ENCODE measurements around the gene SPSB3.

The SPSB3 gene

DNA sequence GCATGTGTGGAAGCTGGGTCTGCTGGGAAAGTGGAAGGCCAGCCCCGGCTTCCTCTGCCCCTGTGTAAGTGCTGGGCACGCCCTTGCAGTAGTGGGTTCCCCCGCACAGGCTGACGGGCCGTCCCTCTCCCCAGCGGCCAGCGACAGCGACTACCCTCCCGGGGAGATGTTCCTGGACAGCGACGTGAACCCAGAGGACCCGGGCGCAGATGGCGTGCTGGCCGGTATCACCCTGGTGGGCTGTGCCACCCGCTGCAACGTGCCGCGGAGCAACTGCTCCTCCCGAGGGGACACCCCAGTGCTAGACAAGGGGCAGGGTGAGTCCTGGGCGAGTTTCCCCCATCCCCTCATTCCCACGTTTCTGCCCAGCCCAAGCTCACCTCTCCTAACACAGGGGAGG is 16.5 kb downstream of the SPSB3 start:
- in situ Hi-C loops (cut with HindIII; ENCODE audit: low sequenced_read_pairs), result loop anchor here (10.0 kb wide), 1 partner anchor 61 kb away; the partner anchor contains the start of gene MAPK8IP3

DNA sequence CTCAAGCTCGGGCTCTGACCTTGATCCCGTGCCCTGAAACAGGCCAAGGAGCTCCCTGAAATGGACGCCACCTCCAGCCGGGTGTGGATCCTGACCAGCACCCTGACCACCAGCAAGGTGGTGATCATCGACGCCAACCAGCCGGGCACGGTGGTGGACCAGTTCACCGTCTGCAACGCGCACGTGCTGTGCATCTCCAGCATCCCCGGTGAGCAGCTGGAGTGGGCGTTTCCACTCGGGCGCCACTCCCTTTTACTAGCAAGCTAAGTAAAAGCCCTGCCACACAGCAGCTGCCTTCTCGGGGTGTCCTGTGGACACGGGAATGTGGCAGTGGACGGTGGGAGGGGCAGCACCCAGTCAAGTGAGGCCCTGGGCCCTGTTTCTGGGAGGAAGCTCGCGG is 17.4 kb downstream of the SPSB3 start:
- in situ Hi-C loops (cut with HindIII; ENCODE audit: low sequenced_read_pairs), result loop anchor here (10.0 kb wide), 1 partner anchor 60 kb away; the partner anchor contains the start of gene MAPK8IP3

- in situ Hi-C loops (cut with HindIII; ENCODE audit: low sequenced_read_pairs), result loop anchor here (10.0 kb wide), 1 partner anchor 59 kb away; the partner anchor contains the start of gene MAPK8IP3
These were observed 18.6 kb downstream of the SPSB3 start for GRCh38 chr16:1763521-1764511.

- in situ Hi-C loops (cut with HindIII; ENCODE audit: low sequenced_read_pairs), result loop anchor here (10.0 kb wide), 1 partner anchor 58 kb away; the partner anchor contains the start of gene MAPK8IP3
These were observed 19.4 kb downstream of the SPSB3 start for GRCh38 chr16:1762879-1763520.

DNA sequence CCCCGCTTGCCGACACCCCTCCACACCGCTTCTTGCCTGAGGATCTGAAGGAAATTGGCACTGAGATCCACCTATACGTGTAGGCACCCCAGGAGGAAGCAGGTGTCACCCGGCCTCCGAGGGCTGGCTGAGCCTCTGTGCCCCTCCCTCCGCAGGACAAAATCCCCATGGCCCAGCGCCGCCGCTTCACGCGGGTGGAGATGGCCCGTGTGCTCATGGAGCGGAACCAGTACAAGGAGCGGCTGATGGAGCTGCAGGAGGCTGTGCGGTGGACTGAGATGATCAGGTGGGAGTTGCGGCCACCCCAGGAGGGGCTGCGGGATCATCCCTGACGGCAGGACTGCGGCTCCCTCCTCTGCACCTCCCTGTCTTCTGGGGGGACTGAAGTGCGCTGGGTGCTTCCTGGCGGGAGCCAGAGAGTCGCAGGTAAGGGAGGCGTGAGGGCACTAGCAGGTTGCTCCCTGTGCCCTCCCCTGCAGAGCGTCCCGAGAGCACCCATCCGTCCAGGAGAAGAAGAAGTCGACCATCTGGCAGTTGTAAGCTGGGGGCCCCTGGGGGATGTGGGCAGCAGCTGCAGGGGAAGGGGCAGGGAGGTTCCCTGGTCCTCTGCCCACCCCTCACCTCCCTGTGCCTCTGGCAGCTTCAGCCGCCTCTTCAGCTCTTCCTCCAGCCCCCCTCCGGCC is 20.0 kb downstream of the SPSB3 start:
- in situ Hi-C loops (cut with HindIII; ENCODE audit: low sequenced_read_pairs), result loop anchor here (10.0 kb wide), 1 partner anchor 58 kb away; the partner anchor contains the start of gene MAPK8IP3

GRCh38 chr16:1761751-1762150 is 20.6 kb downstream of the SPSB3 start:
- in situ Hi-C loops (cut with HindIII; ENCODE audit: low sequenced_read_pairs), result loop anchor here (10.0 kb wide), 1 partner anchor 57 kb away; the partner anchor contains the start of gene MAPK8IP3

DNA sequence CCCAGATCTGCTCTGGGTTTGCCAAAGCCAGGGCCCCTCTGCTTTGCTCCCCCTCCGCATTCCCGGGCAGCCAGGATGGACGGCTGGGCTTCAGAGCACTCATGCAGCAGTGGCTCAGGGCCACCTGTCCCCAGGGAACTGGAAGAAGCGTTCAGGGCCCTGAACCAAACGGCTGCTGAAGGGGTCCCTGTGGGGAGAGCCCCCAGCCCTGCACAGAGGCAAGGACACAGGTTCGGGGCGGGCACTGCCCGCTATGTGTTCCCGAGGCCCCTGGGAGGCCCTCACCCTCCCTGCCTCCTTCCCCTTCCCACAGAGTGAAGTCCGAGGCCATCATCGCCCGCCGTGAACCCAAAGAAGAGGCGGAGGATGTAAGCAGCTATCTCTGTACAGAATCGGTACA is 21.5 kb downstream of the SPSB3 start:
- in situ Hi-C loops (cut with HindIII; ENCODE audit: low sequenced_read_pairs), result loop anchor here (10.0 kb wide), 1 partner anchor 56 kb away; the partner anchor contains the start of gene MAPK8IP3

GRCh38 chr16:1759511-1759910 is 22.9 kb downstream of the SPSB3 start:
- in situ Hi-C loops (cut with HindIII; ENCODE audit: low sequenced_read_pairs), result no loop called here

DNA sequence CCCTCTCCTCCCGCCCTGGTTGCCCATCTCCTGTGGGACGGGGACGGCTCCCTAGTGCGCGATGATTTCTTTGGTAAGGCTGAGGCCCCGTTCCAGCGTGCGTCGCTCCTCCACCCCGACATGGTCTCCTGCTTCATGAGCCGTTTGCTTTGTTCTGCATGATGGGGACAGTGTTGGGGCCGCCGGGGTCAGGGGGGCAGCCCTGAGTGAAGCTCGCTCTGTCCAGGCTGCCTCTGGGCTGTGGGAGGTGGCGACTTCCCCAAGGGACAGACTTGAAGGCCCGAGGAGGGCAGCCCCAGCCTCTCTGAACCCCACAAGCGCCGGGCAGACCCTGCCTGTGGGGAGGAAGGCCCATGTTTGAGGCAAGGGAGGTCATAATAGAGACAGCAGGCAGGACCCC is 23.4 kb downstream of the SPSB3 start:
- in situ Hi-C loops (cut with HindIII; ENCODE audit: low sequenced_read_pairs), result no loop called here

GRCh38 chr16:1757714-1758461 is 24.5 kb downstream of the SPSB3 start:
- in situ Hi-C loops (cut with HindIII; ENCODE audit: low sequenced_read_pairs), result no loop called here

DNA sequence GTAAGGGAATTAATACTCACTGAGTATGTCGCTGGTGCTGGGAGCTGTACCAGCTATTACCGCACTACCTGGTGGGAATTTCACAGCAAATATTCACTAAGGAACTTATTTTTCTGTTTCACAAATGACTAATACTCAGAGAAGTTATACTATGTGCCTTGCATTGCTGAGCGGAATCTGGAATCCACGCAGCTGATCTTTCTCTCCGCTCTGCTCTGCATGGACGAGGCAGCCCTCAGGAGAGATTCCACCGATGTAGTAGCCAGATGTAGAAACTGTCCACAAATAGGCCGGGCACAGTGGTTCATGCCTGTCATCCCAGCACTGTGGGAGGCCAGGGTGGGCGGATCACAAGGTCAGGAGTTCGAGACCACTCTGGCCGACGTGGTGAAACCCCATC is 28.2 kb downstream of the SPSB3 start:
- in situ Hi-C loops (cut with HindIII; ENCODE audit: low sequenced_read_pairs), result no loop called here

DNA sequence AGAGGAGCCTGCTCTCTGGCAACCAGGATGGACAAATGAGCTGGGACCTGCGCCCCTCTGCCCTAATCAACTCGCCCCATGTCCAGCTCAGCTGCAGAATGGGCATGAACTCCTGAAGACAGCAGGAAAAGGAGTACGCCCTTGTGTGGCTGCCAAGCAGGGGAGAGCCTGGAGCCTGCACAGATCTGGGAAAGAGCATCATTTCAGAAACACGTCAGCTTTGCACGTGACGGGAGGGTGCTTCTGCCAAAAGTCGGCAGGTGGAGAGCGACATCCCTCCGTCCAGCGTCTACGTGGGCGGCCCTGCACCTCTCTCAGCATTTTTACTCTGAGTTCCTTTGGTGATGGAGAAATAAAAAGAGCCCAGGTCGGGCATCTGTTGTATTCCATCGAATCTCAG is 29.5 kb downstream of the SPSB3 start:
- in situ Hi-C loops (cut with HindIII; ENCODE audit: low sequenced_read_pairs), result no loop called here

- in situ Hi-C loops (cut with HindIII; ENCODE audit: low sequenced_read_pairs), result no loop called here
These were observed 30.4 kb downstream of the SPSB3 start for GRCh38 chr16:1751946-1752345.

DNA sequence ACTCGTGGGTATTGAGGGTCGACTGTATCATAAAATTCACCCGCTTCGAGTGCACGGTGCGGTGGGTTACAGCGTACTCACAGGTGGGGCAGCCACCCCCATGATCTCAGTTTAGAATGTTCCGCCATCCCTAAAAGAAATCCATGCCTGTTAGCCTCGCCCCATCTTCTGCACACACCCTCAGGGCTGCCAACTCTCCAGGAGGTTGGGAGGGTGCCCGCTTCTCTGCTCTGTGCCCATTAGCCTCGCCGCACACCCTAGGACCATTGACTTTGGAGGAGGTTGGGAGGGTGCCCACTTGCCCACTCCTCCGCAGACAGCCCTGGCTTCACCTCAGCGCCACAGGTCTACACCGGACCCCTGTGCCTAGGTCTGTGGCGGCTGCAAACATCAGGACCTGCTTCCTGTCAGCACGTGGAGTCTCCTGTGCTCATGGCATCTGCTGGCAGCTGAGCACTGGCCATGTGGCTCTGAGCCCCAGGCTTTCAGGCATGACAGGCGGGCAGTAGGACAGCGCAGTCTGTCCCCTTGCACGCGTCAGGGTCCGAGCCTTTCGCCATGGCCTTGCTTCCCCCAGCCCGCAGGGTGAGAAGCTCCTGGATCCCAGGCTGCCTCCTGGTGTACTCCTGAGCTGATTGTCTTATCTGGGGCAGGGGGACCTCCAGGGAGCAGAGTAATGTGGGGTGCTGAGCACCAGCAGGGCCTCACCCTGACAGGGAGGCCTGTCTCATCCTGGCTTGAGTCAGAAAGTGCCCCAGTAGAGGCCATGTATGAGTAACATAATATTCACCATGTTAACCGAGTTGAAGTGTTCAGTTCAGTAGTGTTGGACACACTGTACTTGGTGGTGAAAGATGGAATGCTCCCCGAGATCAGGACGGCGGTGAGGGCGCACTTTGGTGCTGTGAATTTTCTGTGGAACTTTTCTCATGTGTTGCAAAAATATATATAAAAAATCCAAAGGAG is 32.9 kb downstream of the SPSB3 start:
- in situ Hi-C loops (cut with HindIII; ENCODE audit: low sequenced_read_pairs), result no loop called here

GRCh38 chr16:1747934-1748333 is 34.4 kb downstream of the SPSB3 start:
- in situ Hi-C loops (cut with HindIII; ENCODE audit: low sequenced_read_pairs), result no loop called here

- in situ Hi-C loops (cut with HindIII; ENCODE audit: low sequenced_read_pairs), result no loop called here
These were observed 35.6 kb downstream of the SPSB3 start for GRCh38 chr16:1746693-1747195.

- in situ Hi-C loops (cut with HindIII; ENCODE audit: low sequenced_read_pairs), result no loop called here
These were observed 36.3 kb downstream of the SPSB3 start for GRCh38 chr16:1745900-1746692.

Data from endothelial cell of hepatic sinusoid (primary cell).